ENCODE data around the gene RPS24. TPM values are rescaled to one million over a fixed set of nuclear protein-coding genes. Genes with fewer than 3 reads are reported as not detected.

RPS24 gene
- total and polyA plus RNA-seq, 9 of the 15 experiments (the other 6 are each of a cell fraction or from before 2014, with no cell fraction given): 1,947 to 7,307 (median 5,944) TPM

DNA sequence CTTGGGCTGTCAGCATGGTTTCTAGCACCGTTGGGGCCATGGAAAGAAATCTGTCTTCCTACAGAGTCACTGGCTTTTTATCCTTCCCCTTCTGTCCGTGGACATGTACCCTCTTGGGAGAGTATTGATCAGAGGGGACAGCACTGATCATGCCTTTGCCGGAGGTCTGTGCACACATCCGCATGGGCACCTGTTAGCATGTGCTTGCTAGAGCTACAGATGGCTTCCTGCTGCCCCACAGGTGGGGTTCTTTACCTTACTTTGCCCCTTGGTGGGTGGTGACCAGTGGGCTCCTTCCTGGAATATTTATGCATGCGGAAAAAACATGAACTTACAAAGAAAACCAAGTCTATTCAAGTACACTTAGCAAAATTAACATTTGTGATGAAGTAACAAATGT, 24.9 kb downstream of the RPS24 start (continued):
- TF ChIP-seq ZNF239 (CRISPR knock-in tag; IDR thresholded peaks at IDR 0.05) (no peak), ZFP36 (IDR thresholded peaks at IDR 0.05; ENCODE audit: low read depth, low read length, partially characterized antibody) (no peak), NELFE (IDR thresholded peaks at IDR 0.05; ENCODE audit: insufficient read depth, insufficient read length) (no peak), ZNF282 (CRISPR knock-in tag; IDR thresholded peaks at IDR 0.05) (no peak), POU5F1 (IDR thresholded peaks at IDR 0.05; ENCODE audit: borderline replicate concordance, low read depth, low read length, partially characterized antibody) (no peak), TBP (optimal IDR thresholded peaks at IDR 0.05; ENCODE audit: low read depth, low read length) (no peak), SRF (CRISPR knock-in tag; IDR thresholded peaks at IDR 0.05) (no peak), ZNF165 (CRISPR knock-in tag; IDR thresholded peaks at IDR 0.05; ENCODE audit: borderline replicate concordance) (no peak)
- TF ChIP-seq, protein P1, sequence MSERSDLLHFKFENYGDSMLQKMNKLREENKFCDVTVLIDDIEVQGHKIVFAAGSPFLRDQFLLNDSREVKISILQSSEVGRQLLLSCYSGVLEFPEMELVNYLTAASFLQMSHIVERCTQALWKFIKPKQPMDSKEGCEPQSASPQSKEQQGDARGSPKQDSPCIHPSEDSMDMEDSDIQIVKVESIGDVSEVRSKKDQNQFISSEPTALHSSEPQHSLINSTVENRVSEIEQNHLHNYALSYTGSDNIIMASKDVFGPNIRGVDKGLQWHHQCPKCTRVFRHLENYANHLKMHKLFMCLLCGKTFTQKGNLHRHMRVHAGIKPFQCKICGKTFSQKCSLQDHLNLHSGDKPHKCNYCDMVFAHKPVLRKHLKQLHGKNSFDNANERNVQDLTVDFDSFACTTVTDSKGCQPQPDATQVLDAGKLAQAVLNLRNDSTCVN (CRISPR knock-in tag; IDR thresholded peaks at IDR 0.05): no peak
- TF ChIP-seq, protein P2, sequence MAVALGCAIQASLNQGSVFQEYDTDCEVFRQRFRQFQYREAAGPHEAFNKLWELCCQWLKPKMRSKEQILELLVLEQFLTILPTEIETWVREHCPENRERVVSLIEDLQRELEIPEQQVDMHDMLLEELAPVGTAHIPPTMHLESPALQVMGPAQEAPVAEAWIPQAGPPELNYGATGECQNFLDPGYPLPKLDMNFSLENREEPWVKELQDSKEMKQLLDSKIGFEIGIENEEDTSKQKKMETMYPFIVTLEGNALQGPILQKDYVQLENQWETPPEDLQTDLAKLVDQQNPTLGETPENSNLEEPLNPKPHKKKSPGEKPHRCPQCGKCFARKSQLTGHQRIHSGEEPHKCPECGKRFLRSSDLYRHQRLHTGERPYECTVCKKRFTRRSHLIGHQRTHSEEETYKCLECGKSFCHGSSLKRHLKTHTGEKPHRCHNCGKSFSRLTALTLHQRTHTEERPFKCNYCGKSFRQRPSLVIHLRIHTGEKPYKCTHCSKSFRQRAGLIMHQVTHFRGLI (CRISPR knock-in tag; IDR thresholded peaks at IDR 0.05): no peak
- TF ChIP-seq, protein P3, sequence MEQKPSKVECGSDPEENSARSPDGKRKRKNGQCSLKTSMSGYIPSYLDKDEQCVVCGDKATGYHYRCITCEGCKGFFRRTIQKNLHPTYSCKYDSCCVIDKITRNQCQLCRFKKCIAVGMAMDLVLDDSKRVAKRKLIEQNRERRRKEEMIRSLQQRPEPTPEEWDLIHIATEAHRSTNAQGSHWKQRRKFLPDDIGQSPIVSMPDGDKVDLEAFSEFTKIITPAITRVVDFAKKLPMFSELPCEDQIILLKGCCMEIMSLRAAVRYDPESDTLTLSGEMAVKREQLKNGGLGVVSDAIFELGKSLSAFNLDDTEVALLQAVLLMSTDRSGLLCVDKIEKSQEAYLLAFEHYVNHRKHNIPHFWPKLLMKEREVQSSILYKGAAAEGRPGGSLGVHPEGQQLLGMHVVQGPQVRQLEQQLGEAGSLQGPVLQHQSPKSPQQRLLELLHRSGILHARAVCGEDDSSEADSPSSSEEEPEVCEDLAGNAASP (IDR thresholded peaks at IDR 0.05): no peak

Measured in K562 (cell line).